M059J (cell line): ENCODE results near the gene INKA1. TPM values are rescaled to one million over a fixed set of nuclear protein-coding genes. Genes with fewer than 3 reads are reported as not detected.
"Not testable (repeated sequence)": the region's sequence is repeated elsewhere in the genome, so short reads cannot be mapped to it uniquely, and the experiment has no call there.

ENCODE experiments used
- DNase-seq: peaks from one replicate; pipeline ENCODE4 v3.0.0-alpha.2; 2012; ENCODE audit warnings: low read depth
- total RNA-seq: library from RNA; depleted of rRNA; stranded (reverse); fragments of >200 nt; shearing (Covaris generic); gene quantifications from 2 replicates; pipeline ENCODE4 v1.2.3, GENCODE V29; 2014; rRNA removed

The INKA1 gene
- 0.89 and 1.6 TPM in 2 replicates for total RNA-seq

DNA sequence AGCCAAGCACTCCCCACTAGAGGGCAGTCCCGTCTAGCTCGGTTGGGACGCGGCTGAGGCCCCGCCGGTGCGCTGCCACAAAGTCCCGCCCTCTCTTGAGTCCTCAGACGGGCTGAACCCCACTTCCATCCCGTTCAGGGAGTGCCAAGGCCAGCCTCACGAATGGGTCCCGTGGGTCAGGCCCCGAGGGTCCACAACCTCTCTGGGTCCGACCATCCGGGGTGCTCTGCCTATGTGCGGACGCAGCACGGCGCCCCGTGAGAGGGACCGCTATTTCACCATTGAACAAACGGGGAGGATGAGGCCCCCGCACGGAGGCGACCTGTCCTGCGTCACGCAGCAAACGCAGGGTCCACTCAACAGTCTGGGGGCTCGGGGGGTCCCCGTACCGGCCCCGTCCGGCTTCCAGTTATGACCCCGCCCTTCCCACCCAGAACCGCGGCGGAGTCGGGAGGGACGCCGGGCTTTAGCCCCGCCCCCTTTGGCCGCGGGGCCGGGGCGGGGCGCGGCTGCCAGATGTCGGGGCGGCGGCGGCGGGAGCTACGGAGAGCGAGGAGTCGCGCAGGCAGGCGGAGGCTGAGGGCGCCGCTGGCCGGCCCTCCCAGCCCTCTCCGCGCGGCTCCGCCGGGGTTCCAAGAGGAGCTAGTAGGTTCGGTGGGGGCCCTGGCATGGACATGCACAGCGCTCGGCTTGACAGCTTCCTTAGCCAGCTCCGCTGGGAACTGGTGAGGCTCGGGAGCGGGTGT is at the start of gene INKA1:
Gene INKA1, plus strand, starts transcription at position 543 of the 746 bp plus-strand sequence. Its CDS starts 132 bp downstream, at position 675.
- peak; percentile 76 for DNase-seq

DNA sequence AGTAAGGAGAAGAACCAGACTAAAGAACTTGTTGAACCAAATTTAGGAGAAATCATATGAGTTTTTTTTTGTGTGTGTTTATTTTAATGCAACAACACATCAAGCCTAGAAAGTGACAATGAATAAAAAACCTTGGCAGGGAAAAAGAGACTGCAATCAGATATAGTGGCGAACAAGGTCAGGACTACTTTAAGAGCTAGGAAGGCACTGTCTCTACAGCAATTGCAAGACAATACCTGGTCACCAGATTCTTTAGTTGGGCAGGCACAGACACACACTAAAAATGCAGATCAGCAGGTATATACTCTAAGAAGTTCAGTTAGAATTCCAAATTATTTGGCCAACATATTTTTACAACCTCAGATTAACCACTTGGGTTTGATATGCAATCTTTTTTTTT is 48.5 kb upstream of the INKA1 start:
- no peak for DNase-seq

DNA sequence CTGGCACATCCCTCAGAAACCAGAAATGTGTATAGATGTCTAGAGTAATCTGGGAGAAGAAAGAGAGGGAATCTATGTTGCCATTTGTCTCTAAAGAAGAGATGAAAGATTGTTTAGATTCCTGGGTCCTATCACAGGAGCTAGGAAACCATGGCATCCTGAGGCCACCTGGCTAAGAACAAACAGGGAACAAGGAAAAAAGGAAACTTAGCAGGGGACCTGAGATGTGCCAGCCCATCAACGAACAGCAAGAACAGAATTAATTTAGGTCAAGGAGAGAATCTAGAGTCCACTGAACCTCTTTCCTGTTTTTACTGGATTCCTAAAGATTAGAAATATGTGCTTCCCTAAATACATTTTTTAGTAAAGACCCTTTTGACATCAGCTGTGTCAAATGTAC is 47.0 kb upstream of the INKA1 start:
- DNase-seq, result no peak

DNA sequence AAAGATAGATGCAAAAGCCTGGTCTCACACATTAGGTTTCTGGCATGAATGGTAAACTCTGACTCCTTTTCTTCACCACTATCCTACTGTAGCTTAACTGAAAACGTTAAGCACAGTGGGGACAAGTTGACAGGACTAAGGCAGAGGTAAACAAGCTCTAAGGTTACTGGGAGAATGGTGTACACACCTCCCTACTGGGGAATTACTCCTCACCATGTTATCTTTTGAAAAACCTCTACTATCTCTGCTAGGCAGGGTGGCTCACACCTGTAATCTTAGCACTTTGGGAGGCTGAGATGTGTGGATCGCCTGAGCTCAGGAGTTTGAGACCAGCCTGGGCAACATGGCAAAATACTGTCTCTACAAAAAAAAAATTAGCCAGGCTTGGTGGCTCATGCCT is 45.9 kb upstream of the INKA1 start:
- no peak for DNase-seq

DNA sequence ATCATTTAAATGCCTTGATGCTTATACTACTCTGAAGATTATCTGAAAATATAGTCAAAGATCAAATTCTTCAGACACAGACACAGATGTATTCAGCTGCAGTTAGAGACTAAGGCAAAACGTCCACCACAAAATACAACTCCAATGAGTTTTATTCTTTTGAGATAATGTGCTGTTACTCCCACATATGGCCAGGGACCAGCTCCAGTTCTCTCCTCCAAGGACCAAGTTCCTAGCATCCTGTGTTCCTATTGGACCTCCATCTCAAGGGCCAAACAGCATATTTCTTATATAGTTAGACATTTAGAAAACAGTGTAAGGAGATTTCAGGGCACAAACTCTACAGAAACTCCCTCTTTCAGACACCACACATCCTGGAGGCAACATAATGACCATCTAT is 43.8 kb upstream of the INKA1 start:
- no peak for DNase-seq

DNA sequence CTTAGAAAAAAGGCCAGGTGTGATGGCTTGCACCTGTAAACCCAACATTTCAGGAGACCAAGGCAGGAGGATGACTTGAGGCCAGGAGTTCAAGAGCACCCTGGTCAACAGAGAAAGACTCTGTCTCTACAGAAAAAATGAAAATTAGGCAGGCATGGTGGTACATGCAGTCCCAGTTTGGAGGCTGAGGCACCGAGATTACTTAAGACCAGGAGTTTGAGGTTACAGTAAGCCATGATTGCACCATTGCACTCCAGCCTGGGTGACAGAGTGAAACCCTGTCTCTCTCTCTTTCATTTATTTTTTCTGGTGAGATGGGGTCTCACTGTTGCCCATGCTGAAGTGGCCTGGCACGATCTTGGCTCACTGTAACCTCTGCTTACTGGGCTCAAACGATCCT is 41.4 kb upstream of the INKA1 start:
- DNase-seq, result no peak

DNA sequence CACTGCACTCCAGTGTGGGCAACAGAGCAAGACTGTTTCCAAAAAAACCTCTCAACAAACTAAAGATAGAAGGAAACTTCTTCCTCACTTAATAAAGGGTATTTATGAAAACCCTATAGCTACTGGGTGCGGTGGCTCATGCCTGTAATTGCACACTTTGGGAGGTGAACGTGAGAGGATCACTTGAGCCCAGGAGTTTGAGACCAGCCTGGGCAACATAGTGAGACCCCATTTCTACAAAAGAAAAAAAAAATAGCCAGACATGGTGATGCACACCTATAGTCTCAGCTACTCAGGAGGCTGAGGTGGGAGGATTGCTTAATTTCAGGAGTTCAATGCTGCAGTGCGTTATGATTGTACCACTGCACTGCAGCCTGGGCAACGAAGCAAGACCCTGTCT is 39.1 kb upstream of the INKA1 start:
- no peak for DNase-seq

DNA sequence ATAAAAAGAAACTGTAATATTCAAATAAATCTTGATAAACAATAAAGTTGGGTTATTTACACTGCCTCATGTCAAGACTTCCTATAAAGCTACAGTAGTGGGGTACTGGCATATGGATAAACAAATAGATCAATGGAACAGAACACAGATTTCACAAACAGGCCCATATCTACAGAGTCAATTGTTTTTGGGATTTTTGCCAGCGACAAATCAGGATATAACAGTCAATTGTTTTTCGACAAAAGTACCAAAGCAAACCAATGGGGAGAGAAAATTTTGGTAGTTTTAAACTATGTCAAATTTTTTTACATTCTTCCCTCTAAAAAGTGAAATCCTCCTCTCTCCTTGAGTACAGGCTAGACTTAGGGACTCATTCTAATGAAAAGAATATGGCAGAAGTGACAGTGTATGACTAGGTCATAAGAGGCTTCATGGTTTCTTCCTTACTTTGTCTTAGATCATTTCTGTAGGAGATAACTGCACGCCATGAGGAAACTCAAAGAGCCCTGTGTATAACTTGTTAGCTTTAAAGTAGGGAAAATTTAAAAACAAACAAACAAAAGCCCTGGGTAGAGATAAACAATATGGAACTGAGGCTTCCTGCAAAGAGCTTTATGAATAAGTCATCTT is 33.7 kb upstream of the INKA1 start:
- no peak for DNase-seq

DNA sequence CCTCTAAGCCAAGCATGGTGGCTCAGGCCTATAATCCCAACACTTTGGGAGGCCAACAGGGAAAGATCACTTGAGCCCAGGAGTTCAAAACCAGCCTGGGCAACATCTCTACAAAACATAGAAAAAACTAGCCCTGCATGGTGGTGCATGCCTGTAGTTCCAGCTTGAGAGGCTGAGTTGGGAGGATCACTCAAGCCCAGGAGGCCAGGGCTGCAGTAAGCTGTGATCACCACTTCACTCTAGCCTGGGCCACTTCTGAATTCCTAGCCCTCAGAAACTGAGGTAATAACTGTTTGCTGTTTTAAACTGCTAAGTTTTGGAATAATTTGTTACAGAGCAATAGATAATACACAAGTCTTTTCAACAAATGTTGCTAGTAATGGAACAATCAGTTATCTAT is 33.1 kb upstream of the INKA1 start:
- no peak for DNase-seq

DNA sequence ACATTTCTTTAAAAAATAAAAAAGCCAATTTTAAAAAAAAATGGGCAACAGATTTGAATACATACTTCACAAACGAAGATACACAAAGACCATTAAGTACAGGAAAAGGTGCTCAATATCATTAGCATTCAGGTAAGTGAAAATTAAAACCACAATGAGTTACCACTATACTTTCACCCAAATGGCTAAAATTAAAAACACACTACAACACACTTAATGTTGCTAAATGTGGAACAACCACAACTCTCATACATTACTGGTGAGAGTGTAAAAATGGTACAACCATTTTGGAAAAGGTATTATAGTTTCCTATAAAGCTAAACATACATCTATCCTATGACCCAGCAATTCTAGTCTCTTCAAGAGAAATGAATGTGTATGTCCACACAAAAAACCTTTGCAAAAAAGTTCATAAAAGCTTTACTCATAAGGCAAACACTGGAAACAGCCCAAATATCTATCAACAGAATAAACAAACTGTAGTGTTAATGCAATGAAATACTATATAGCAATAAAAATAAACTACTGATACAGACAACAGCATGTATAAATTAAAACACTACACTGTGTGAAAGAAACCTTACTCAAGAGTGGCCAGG is 31.6 kb upstream of the INKA1 start:
- no peak for DNase-seq

DNA sequence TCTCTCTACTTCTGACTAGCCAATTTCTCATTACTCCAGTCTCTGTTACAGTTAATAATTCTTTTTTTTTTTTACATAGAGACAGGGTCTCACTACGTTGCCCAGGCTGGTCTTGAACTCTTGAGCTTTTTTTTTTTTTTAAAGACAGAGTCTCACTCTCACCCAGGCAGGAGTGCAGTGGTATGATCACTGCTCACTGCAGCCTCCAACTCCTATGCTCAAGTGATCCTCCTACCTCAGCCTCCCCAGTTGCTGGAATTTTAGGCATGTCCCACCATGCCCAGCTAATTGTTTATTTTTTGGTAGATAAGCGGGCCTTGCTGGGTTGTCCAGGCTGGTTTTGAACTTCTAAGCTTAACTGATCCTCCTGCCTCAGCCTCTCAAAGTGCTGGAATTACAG is 30.4 kb upstream of the INKA1 start:
- DNase-seq, result no peak

DNA sequence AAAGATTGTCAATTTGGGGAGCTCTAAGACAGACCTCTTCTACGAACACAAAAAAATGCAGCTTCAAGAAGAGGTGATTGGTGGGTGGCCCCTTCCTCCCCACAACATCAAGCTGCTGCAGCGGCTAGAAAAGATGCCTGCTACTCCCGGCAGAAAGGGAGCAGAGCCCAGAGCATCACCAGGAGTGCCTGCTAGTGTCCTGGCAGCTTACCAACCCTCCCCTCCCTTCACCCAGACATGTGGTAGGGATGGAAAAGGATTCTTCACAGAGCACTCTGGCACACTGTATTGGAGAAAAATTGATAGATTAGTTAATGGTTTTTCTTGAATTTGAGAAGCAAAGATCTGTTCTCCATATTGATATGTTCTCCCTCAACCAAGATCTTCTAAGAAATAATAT is 27.5 kb upstream of the INKA1 start:
- no peak for DNase-seq

DNA sequence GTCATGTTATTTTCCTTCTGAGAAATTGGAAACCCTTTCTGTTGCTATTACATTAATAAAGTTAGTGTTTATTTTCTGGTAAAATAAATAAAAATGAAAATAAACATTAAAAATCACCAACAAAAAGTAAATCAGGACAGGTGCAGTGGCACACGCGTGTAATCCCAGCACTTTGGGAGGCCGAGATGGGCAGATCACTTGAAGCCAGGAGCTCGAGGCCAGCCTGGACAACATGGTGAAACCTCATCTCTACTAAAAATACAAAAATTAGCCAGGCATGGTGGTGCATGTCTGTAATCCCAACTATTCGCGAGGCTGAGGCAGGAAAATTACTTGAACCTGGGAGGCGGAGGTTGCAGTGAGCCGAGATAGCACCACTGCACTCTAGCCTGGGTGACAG is 27.0 kb upstream of the INKA1 start:
- not testable (repeated sequence) for DNase-seq

DNA sequence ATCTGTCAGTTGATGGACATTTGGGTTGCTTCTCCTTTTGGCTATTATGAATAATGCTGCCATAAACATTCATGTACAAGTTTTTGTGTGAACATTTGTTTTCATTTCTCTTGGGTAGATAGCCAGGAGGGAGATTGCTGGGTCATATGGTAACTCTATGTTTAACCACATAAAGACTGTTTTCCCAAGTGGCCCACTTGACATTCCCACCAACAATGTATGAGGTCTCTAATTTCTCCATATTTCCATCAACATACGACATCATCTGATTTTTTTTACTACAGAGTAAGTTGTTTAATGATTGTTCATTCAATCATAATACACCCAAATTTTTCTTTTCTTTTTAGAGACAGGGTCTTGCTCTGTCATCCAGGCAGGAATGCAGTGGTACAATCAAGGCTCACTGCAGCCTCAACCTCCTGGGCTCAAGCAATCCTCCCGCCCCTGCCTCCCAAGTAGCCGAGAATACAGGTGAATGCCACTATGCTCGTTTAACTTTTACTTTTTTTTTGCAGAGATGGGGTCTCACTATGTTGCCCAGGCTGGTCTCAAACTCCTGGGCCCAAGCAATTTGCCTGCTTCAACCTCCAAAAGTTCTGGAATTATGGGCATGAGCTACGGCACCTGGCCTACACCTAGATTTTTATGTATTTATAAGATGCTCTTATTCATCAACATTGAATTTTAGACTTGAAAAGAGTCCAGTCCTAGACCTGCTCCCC is 23.5 kb upstream of the INKA1 start:
- DNase-seq, result no peak

DNA sequence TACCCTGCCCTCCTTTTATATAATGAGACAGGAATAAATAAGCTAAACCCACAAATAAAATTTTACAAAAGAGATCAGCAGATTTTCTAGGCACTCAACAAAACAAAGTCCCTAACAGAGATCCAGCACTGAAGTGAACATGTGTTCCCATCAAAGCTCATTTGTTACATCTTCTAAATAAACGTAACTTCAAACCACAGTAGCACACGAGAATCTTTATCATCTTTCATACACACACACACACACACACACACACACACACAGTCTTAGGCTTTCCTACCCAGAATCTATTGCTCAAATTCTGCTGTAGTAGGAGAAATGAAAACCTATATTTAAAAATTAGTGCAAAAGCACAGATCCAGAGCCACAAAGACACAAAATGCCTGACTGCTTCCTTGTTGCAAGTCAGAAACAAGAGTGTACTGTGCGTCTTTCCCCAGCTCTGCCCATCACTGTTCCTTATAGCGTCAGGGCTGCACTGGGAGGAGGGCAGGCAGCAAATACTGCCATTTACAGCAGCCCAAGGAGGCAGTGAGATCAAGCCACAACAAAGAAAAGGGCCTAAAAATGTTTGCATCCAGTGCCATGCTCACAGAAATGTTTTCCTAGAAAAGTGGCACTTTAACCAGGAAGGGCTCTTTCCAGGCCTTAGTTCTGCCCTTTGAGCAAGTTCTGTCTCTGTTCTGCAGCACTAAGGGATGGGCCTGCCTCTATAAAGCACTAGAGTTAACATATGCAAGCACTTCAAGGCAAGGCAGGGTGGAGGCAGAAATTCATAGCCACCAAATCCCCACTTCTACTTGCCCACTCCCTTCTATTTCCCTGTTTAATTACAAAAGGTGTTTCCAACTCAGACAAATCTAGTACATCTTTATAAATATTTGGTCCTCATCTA is 22.7 kb upstream of the INKA1 start:
- DNase-seq, result no peak

DNA sequence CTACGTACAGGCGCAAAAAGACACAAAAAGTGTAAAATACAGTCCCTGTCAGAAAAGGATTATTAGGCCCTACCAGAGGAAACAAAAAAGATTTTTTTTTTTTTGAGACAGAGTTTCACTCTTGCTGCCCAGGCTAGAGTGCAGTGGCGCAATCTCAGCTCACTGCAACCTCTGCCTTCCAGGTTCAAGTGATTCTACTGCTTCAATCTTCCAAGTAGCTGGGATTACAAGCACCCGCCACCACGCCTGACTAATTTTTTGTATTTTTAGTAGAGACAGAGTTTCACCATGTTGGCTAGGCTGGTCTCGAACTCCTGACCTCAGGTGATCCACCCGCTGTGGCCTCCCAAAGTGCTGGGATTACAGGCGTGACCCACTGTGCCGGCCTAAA is 22.1 kb upstream of the INKA1 start:
- not testable (repeated sequence) for DNase-seq

DNA sequence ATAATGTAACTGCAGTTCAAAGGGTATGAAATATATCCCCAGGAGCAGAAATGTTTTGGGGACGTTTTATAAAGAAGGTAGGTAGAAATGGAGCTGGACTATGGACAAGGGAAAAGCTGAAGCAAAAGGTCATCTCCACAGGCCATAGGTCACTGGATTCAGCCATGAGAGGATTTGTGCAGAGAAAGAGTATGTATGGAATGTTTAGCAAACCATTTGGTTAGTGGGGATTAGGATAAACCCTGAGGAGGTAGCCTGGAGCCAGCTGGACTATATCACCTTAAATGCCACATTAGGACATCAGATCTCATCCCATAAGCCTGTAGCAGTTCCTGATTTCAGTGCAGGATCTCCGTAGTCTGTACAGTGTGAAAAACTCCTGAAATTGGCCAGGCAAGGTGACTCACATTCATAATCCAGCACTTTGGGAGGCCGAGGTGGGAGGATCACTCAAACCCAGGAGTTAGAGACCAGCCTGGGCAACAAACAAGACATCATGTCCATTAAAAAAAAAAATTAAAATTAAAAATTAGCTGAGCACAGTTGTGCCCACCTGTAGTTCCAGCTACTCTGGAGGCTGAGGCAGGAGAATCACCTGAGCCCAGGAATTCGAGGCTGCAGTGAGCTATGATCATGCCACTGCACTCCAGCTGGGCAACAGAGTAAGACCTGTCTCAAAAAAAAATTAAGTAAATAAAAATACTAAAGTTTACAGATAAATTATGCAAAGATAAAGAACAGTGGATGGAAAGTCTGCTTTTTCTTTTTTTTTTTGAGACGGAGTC is 21.5 kb upstream of the INKA1 start:
- no peak for DNase-seq

DNA sequence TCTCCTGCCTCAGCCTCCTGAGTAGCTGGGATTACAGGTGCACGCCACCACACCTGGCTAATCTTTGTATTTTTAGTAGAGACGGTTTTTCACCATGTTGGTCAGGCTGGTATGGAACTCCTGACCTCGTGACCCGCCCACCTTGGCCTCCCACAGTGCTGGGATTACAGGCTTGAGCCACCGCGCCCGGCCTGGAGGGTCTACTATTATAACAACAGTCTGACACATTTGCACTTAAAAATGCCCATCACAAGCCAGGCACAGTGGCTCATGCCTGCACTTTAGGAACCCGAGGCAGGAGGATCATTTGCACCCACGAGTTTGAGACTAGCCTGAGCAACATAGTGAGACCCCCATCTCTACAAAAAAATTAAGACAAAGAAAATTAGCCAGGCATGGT is 20.8 kb upstream of the INKA1 start:
- DNase-seq, result not testable (repeated sequence)

DNA sequence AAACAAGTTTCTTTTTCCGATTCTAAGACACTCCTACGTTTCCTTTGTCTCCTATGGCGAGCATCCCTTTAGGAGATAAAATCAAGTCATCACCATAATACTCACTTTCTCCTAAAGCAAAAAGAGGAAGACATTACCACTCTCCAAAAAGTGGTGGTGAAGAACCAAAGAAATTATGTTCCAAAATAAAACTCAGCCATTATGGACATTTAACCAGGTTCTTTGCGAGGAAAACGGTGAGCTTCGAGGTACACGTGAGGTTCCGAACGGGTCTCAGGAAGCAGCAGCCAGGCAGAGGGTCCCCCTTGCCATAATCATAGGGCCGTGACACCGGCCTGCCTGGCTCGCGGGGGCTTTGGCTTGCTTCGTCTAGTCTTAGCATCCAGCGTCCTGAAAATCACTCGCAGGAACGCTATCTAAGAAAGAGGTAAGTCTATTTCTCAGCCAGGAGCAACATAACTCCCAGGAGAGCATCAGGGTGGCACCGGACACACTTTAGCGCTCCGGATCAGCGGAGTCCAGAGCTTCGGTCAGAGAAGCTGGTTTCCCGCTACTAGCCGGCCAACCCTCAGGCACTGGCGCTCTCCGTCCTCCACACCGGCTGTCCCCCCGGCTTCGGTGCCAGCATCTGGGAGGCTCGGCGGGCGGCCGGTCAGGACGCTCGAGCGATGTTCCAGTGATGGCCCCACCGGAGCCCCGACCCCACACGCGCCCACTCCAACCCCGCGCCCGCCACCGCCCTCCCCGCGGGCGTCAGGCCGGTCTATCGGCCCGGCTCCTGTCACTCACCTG is 17.3 kb upstream of the INKA1 start:
- DNase-seq, result peak; percentile 50
